IPS-18c (cell line): ENCODE data around the gene WDR3.
A peak's percentile ranks its signal among the peaks of the same experiment; 100 is the strongest.
"Not testable (repeated sequence)": the region's sequence is repeated elsewhere in the genome, so short reads cannot be mapped to it uniquely, and the experiment has no call there.

Source experiments
- H3K4me3 ChIP-seq: 2 replicates; pipeline ENCODE4 v1.7.0; 2013; ENCODE audit warnings: low read depth, mild to moderate bottlenecking, low read length, moderate library complexity; ENCODE audit not compliant: insufficient read depth
- H3K9me3 ChIP-seq: one replicate; pipeline ENCODE4 v1.6.1; 2013; ENCODE audit warnings: mild to moderate bottlenecking, low read length, moderate library complexity; ENCODE audit not compliant: control insufficient read depth, insufficient read depth

Gene WDR3

GRCh38 chr1:117929343-117930172 is at the start of gene WDR3, which contains the start of gene GDAP2:
Gene WDR3 (plus strand): TSS chr1:117929739. CDS start chr1:117933320, 3,581 bp downstream.
Gene GDAP2 (minus strand): TSS chr1:117929621. CDS start chr1:117920357, 9,264 bp downstream.
- H3K9me3 ChIP-seq = no peaks in the 10 kb centered on the region
- peak within 1 kb of the TSS; percentile 80 for H3K4me3 ChIP-seq

- no peak overlapping the region for H3K4me3 ChIP-seq
- no peaks in the 10 kb centered on the region for H3K9me3 ChIP-seq
Observed at GRCh38 chr1:117883616-117884015, 45.9 kb upstream of the WDR3 start.

GRCh38 chr1:117886101-117886795 is 43.3 kb upstream of the WDR3 start:
- Histone ChIP-seq H3K4me3 (no peak overlapping the region), H3K9me3 (no peaks in the 10 kb centered on the region)

GRCh38 chr1:117890452-117890851 is 39.1 kb upstream of the WDR3 start:
- no peaks in the 10 kb centered on the region for H3K9me3 ChIP-seq
- no peak overlapping the region for H3K4me3 ChIP-seq

- Histone ChIP-seq H3K9me3 (no peaks in the 10 kb centered on the region), H3K4me3 (no peak overlapping the region)
Observed at GRCh38 chr1:117892512-117892911, 37.0 kb upstream of the WDR3 start.

- no peak overlapping the region for H3K4me3 ChIP-seq
- no peaks in the 10 kb centered on the region for H3K9me3 ChIP-seq
Observed at GRCh38 chr1:117894078-117894477, 35.5 kb upstream of the WDR3 start.

- Histone ChIP-seq H3K9me3 (no peaks in the 10 kb centered on the region), H3K4me3 (no peak overlapping the region)
Observed at GRCh38 chr1:117895482-117896114, 33.9 kb upstream of the WDR3 start.

- Histone ChIP-seq H3K9me3 (no peaks in the 10 kb centered on the region), H3K4me3 (no peak overlapping the region)
Observed at GRCh38 chr1:117897551-117897950, 32.0 kb upstream of the WDR3 start.

- Histone ChIP-seq H3K9me3 (no peaks in the 10 kb centered on the region), H3K4me3 (no peak overlapping the region)
Observed at GRCh38 chr1:117899801-117900200, 29.7 kb upstream of the WDR3 start.

- no peak overlapping the region for H3K4me3 ChIP-seq
- H3K9me3 ChIP-seq = no peaks in the 10 kb centered on the region
Observed at GRCh38 chr1:117902944-117903343, 26.6 kb upstream of the WDR3 start.

GRCh38 chr1:117904485-117904884 is 25.1 kb upstream of the WDR3 start:
- Histone ChIP-seq H3K9me3 (no peaks in the 10 kb centered on the region), H3K4me3 (no peak overlapping the region)

GRCh38 chr1:117905019-117905418 is 24.5 kb upstream of the WDR3 start:
- H3K9me3 ChIP-seq = no peaks in the 10 kb centered on the region
- H3K4me3 ChIP-seq = no peak overlapping the region

GRCh38 chr1:117911051-117911450 is 18.5 kb upstream of the WDR3 start:
- H3K4me3 ChIP-seq = no peak overlapping the region
- no peaks in the 10 kb centered on the region for H3K9me3 ChIP-seq

GRCh38 chr1:117919376-117919775 is 10.2 kb upstream of the WDR3 start:
- no peak overlapping the region for H3K4me3 ChIP-seq
- no peaks in the 10 kb centered on the region for H3K9me3 ChIP-seq

- no peak overlapping the region for H3K4me3 ChIP-seq
- no peaks in the 10 kb centered on the region for H3K9me3 ChIP-seq
Observed at GRCh38 chr1:117921991-117922390, 7.5 kb upstream of the WDR3 start.

GRCh38 chr1:117922717-117923116 is 6.8 kb upstream of the WDR3 start:
- not testable (repeated sequence) for H3K4me3 ChIP-seq, H3K9me3 ChIP-seq

- Histone ChIP-seq H3K9me3 (no peaks in the 10 kb centered on the region), H3K4me3 (no peak overlapping the region)
Observed at GRCh38 chr1:117925981-117926380, 3.6 kb upstream of the WDR3 start.

- peak overlapping the region; percentile 80 for H3K4me3 ChIP-seq
- no peaks in the 10 kb centered on the region for H3K9me3 ChIP-seq
Observed at GRCh38 chr1:117928881-117929342, 627 bp upstream of the WDR3 start.
